OCI-LY7 (cell line): ENCODE results near the gene TPMT.

Experiments
- EZH2phosphoT487 ChIP-seq: fragments of 200-600 bp; sonication (generic); IDR thresholded peaks from 2 replicates; pipeline ENCODE4 v1.6.1; 2018; ENCODE audit warnings: low read depth, borderline replicate concordance, mild to moderate bottlenecking, mixed run types, antibody characterized with exemption, low read length, moderate library complexity, mixed read lengths
- TF ChIP-seq, protein P1 (sequence below): fragments of 200-600 bp; sonication (generic); conservative IDR thresholded peaks from 2 replicates; pipeline ENCODE4 v1.5.1; 2014; ENCODE audit warnings: mild to moderate bottlenecking, antibody characterized with exemption, low read length, moderate library complexity, mixed read lengths

DNA sequence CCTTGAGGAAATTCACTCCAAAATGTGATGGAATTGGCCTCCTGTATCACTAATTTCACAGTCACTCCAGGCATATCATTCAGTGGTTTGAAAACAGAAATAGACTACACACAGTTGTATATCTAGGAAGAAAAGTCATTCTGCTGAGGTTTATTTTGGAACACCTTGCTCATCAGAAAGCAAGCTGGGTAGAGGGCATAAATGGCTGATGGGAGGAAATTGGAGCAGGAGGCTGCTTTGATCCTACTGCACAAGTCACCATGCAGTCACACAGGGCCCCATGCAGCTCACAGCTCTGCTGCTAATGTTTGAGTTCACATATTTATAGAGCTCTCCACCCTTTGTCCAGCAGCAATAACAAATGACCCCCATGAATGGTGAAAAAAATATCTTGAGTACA, 44.7 kb downstream of the TPMT start:
- TF ChIP-seq, protein P1, sequence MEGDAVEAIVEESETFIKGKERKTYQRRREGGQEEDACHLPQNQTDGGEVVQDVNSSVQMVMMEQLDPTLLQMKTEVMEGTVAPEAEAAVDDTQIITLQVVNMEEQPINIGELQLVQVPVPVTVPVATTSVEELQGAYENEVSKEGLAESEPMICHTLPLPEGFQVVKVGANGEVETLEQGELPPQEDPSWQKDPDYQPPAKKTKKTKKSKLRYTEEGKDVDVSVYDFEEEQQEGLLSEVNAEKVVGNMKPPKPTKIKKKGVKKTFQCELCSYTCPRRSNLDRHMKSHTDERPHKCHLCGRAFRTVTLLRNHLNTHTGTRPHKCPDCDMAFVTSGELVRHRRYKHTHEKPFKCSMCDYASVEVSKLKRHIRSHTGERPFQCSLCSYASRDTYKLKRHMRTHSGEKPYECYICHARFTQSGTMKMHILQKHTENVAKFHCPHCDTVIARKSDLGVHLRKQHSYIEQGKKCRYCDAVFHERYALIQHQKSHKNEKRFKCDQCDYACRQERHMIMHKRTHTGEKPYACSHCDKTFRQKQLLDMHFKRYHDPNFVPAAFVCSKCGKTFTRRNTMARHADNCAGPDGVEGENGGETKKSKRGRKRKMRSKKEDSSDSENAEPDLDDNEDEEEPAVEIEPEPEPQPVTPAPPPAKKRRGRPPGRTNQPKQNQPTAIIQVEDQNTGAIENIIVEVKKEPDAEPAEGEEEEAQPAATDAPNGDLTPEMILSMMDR, result no peak
- no peak for TF ChIP-seq EZH2phosphoT487
